SK-N-SH treated with all-trans-retinoic acid at 6 μM for 48 hours (cell line): Measurements from ENCODE around the gene LUM.

Source experiments
- ATAC-seq: fragments of 200-7000 bp; cut with Tn5 transposase; 3 replicates; pipeline ENCODE4 v1.9.1; 2020; ENCODE audit warnings: mild to moderate bottlenecking, moderate library complexity
- ARNTL ChIP-seq: fragments of 450-650 bp; formaldehyde crosslinking; IDR thresholded peaks from 2 replicates; pipeline ENCODE4 v1.5.0; 2020; ENCODE audit warnings: low read depth, mild to moderate bottlenecking, moderate library complexity, borderline replicate concordance
- BACH2 ChIP-seq: fragments of 250-450 bp; sonication (Bioruptor Pico); IDR thresholded peaks from 2 replicates; pipeline ENCODE4 v1.9.0; 2021; ENCODE audit warnings: mild to moderate bottlenecking, borderline replicate concordance
- CREB5 ChIP-seq: fragments of 250-450 bp; sonication (Bioruptor Pico); IDR thresholded peaks from 2 replicates; pipeline ENCODE4 v1.5.1; 2020; ENCODE audit warnings: low read depth, mild to moderate bottlenecking, moderate library complexity
- CSDC2 ChIP-seq: fragments of 250-450 bp; sonication (Bioruptor Pico); IDR thresholded peaks from 2 replicates; pipeline ENCODE4 v1.5.0; 2020; ENCODE audit warnings: mild to moderate bottlenecking, moderate library complexity
- ESRRG ChIP-seq: fragments of 250-450 bp; sonication (Bioruptor Pico); IDR thresholded peaks from 2 replicates; pipeline ENCODE4 v1.6.1; 2021; ENCODE audit warnings: mild to moderate bottlenecking
- GLIS3 ChIP-seq: fragments of 250-450 bp; sonication (Bioruptor Pico); IDR thresholded peaks from 2 replicates; pipeline ENCODE4 v1.5.0; 2020; ENCODE audit warnings: mild to moderate bottlenecking, moderate library complexity
- ISL1 ChIP-seq: fragments of 250-450 bp; sonication (Bioruptor Pico); IDR thresholded peaks from 2 replicates; pipeline ENCODE4 v2.1.2; 2022; ENCODE audit warnings: mild to moderate bottlenecking, moderate library complexity
- OSR1 ChIP-seq: fragments of 250-450 bp; sonication (Bioruptor Pico); IDR thresholded peaks from 2 replicates; pipeline ENCODE4 v1.8.0; 2022; ENCODE audit warnings: moderate library complexity, mild to moderate bottlenecking, inconsistent platforms
- PATZ1 ChIP-seq: fragments of 250-450 bp; sonication (Bioruptor Pico); IDR thresholded peaks from 2 replicates; pipeline ENCODE4 v1.8.0; 2020; ENCODE audit warnings: mild to moderate bottlenecking, moderate library complexity, borderline replicate concordance
- POU6F1 ChIP-seq: fragments of 250-450 bp; sonication (Bioruptor Pico); IDR thresholded peaks from 2 replicates; pipeline ENCODE4 v1.8.0; 2021; ENCODE audit warnings: low read depth, mild to moderate bottlenecking, moderate library complexity, borderline replicate concordance
- PPARA ChIP-seq: fragments of 250-450 bp; sonication (Bioruptor Pico); IDR thresholded peaks from 2 replicates; pipeline ENCODE4 v1.5.0; 2020; ENCODE audit warnings: mild to moderate bottlenecking, borderline replicate concordance
- SNAI2 ChIP-seq: fragments of 250-450 bp; sonication (Bioruptor Pico); IDR thresholded peaks from 2 replicates; pipeline ENCODE4 v1.5.0; 2020; ENCODE audit warnings: mild to moderate bottlenecking, moderate library complexity
- TOX ChIP-seq: fragments of 250-450 bp; sonication (Bioruptor Pico); IDR thresholded peaks from 2 replicates; pipeline ENCODE4 v1.8.0; 2021; ENCODE audit warnings: mild to moderate bottlenecking, moderate library complexity, borderline replicate concordance
- TSHZ2 ChIP-seq: fragments of 250-450 bp; sonication (Bioruptor Pico); IDR thresholded peaks from 2 replicates; pipeline ENCODE4 v1.5.0; 2020; ENCODE audit warnings: mild to moderate bottlenecking, moderate library complexity
- ZC3H10 ChIP-seq: fragments of 250-450 bp; sonication (Bioruptor Pico); IDR thresholded peaks from 2 replicates; pipeline ENCODE4 v1.5.1; 2021; ENCODE audit warnings: mild to moderate bottlenecking, moderate library complexity
- ZFP3 ChIP-seq: fragments of 250-450 bp; sonication (Bioruptor Pico); IDR thresholded peaks from 2 replicates; pipeline ENCODE4 v1.5.0; 2020; ENCODE audit warnings: mild to moderate bottlenecking, moderate library complexity
- ZFP30 ChIP-seq: fragments of 450-650 bp; formaldehyde crosslinking; IDR thresholded peaks from 2 replicates; pipeline ENCODE4 v1.5.0; 2022; ENCODE audit warnings: mild to moderate bottlenecking, moderate library complexity
- ZNF565 ChIP-seq: fragments of 450-650 bp; formaldehyde crosslinking; conservative IDR thresholded peaks from 2 replicates; pipeline ENCODE4 v1.5.0; 2020; ENCODE audit warnings: low read depth, mild to moderate bottlenecking, moderate library complexity
- ZNF70 ChIP-seq: fragments of 450-650 bp; formaldehyde crosslinking; IDR thresholded peaks from 2 replicates; pipeline ENCODE4 v1.5.0; 2020; ENCODE audit warnings: mild to moderate bottlenecking, moderate library complexity
- ZNF8 ChIP-seq: fragments of 450-650 bp; formaldehyde crosslinking; IDR thresholded peaks from 2 replicates; pipeline ENCODE4 v1.5.0; 2020; ENCODE audit warnings: mild to moderate bottlenecking, moderate library complexity
- TF ChIP-seq, protein P1 (sequence below): fragments of 250-450 bp; sonication (Bioruptor Pico); IDR thresholded peaks from 2 replicates; pipeline ENCODE4 v1.5.1; 2021; ENCODE audit warnings: mild to moderate bottlenecking, moderate library complexity

LUM gene

DNA sequence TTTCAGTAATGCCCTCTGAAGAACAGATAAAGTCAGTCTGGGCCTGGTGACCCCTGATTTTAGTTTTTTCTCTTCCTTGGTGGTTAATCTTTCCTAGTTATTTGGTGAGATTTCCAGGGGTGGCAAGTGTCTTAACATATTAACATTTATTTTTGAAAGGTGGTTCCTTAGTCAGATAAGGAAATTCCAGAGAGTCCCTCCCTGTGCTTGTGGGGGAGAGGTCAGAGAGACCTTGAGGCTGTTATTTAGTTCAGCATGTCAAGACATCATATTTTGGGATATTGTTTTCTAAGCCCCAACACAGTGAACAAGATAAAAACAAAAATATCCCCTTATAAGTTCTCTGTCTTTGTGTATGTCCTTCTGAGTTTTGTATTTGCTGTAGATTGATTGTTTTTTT lies 9.5 kb upstream of the LUM start:
- no peak for TF ChIP-seq CREB5 (CRISPR knock-in tag)
- no peak for TF ChIP-seq ZFP30
- no peak for TF ChIP-seq TSHZ2 (CRISPR knock-in tag)
- TF ChIP-seq ZFP3: no peak
- TF ChIP-seq SNAI2 (CRISPR knock-in tag): no peak
- TF ChIP-seq ZNF8 (CRISPR knock-in tag): no peak
- TF ChIP-seq ISL1: no peak
- no peak for TF ChIP-seq ZNF565 (CRISPR knock-in tag)
- TF ChIP-seq ARNTL (CRISPR knock-in tag): no peak
- no peak for TF ChIP-seq CSDC2 (CRISPR knock-in tag)
- no peak for TF ChIP-seq PPARA (CRISPR knock-in tag)
- no peak for TF ChIP-seq OSR1 (CRISPR knock-in tag)
- no peak for TF ChIP-seq GLIS3
- no peak for TF ChIP-seq TOX (CRISPR knock-in tag)
- TF ChIP-seq, protein P1, sequence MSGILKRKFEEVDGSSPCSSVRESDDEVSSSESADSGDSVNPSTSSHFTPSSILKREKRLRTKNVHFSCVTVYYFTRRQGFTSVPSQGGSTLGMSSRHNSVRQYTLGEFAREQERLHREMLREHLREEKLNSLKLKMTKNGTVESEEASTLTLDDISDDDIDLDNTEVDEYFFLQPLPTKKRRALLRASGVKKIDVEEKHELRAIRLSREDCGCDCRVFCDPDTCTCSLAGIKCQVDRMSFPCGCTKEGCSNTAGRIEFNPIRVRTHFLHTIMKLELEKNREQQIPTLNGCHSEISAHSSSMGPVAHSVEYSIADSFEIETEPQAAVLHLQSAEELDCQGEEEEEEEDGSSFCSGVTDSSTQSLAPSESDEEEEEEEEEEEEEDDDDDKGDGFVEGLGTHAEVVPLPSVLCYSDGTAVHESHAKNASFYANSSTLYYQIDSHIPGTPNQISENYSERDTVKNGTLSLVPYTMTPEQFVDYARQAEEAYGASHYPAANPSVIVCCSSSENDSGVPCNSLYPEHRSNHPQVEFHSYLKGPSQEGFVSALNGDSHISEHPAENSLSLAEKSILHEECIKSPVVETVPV (CRISPR knock-in tag): no peak
- no peak for TF ChIP-seq PATZ1 (CRISPR knock-in tag)
- no peak for TF ChIP-seq BACH2 (CRISPR knock-in tag)
- no peak for TF ChIP-seq ESRRG (CRISPR knock-in tag)
- no peak for TF ChIP-seq ZNF70 (CRISPR knock-in tag)
- no peak for TF ChIP-seq POU6F1 (CRISPR knock-in tag)
- ATAC-seq: no peak

DNA sequence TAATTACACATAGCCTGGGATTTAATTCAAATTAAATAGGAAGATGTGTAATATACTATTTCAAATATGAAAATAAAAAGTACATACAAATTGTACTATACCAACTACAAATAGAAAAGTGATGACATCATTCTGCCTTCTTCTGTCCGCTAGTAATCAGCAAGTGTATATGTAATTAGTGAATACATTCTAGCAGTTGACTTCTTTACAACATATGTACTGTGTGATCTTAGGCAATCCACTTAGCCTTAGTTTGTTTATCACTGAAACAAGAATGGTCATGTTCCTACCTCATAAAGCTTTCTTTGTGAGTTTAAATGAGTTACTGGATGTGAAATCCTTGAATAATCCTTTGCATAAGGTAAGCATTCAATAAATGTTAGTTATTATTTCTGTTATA lies 7.8 kb upstream of the LUM start:
- TF ChIP-seq, protein P1 (CRISPR knock-in tag): no peak
- TF ChIP-seq ZC3H10 (CRISPR knock-in tag): no peak
- TF ChIP-seq ISL1: no peak
- no peak for TF ChIP-seq ZNF565 (CRISPR knock-in tag)
- no peak for TF ChIP-seq ZNF8 (CRISPR knock-in tag)
- no peak for TF ChIP-seq PATZ1 (CRISPR knock-in tag)
- no peak for TF ChIP-seq SNAI2 (CRISPR knock-in tag)
- no peak for ATAC-seq
